Pancreas (tissue), 10 donors: ENCODE data around the gene CFAP58. TPM values are rescaled to one million over a fixed set of nuclear protein-coding genes. Genes with fewer than 3 reads are reported as not detected.

Source experiments
- ATAC-seq, 4 donors: fragments of 200-7000 bp; cut with Tn5 transposase; one replicate each; pipeline versions ENCODE4 v1.8.0 to v1.9.1; 2020; ENCODE audit warnings: mild to moderate bottlenecking in 4 of 4, moderate library complexity in 4 of 4
- DNase-seq, 6 donors: peaks; one replicate each; pipeline ENCODE4 v3.0.0-alpha.2; 2020
- FAIRE-seq: peaks from 2 replicates; lab custom pipeline; 2012; peaks lifted over from hg19 to GRCh38; lab: Jason Lieb, UNC
- H3K27ac ChIP-seq, 4 donors: fragments of 200-600 bp; sonication (generic); 1 replicate in 3 of 4; 2 replicates in 1 of 4; pipeline versions ENCODE4 v1.5.0 to v1.8.0; 2020
- H3K27me3 ChIP-seq, 4 donors: fragments of 200-600 bp; one replicate each; pipeline ENCODE4 v1.8.0; 2021
- H3K36me3 ChIP-seq, 3 donors: fragments of 200-600 bp; sonication (generic) in 1 of 3; one replicate each; pipeline versions ENCODE4 v1.5.0 to v1.8.0; 2020 to 2021
- H3K4me1 ChIP-seq, 3 donors: fragments of 200-600 bp; one replicate each; pipeline ENCODE4 v1.8.0; 2021
- H3K4me3 ChIP-seq, 4 donors: fragments of 200-600 bp; sonication (generic) in 2 of 4; one replicate each; pipeline versions ENCODE4 v1.5.0 to v1.8.0; 2020 to 2021
- H3K9me3 ChIP-seq, 4 donors: fragments of 200-600 bp; one replicate each; pipeline ENCODE4 v1.8.0; 2021
- WGBS, 2 donors: extraction: QIAGEN DNeasy Blood & Tissue Kit; methylation state at CpG; one replicate each; pipeline ENCODE4 v1.1.7; 2013; 5-methylcytosine and 5-hydroxymethylcytosine counted together
- intact Hi-C, 3 donors: fragments of 100-400 bp; cut with DNase I; formaldehyde crosslinking; loops; one replicate each; pipeline versions ENCODE4 v1.11.1 to v1.14.2; 2022
- polyA plus RNA-seq, 2 donors: library from polyadenylated mRNA; stranded (reverse); fragments of 200-250 nt; gene quantifications; one replicate each; pipeline ENCODE4 v1.2.3, GENCODE V29; 2013
- total RNA-seq, 6 donors: library from RNA; stranded (reverse); fragmentation: NEBNext Ultra II Directional in 4 of 6; extraction: Animal tissue kit (Norgen Biotek cat#: 25700) in 4 of 6; gene quantifications; one replicate each; pipeline versions ENCODE4 v1.2.1 to v1.2.4, GENCODE V29; 2021 to 2023
- TF ChIP-seq, protein P1 (sequence below), 4 donors: fragments of 200-600 bp; sonication (generic) in 3 of 4; IDR thresholded peaks; one replicate each; pipeline versions ENCODE4 v1.5.0 to v1.8.0; 2021; ENCODE audit warnings: antibody characterized with exemption in 4 of 4
- donor health status: healthy with polysubstance abuse.
- donor health status: DM: no; HTN: no; CAD: no; lungs with moderate emphysema.
- donor health status: DM: no; HTN: no; CAD: no.
- donor health status: control.
- donor health status: control.
- donor health status: Bipolar disorder and iron deficiency.
- donor health status: DM: yes; HTN: yes; CAD: no.
- donor health status: DM: no; HTN: no; CAD: no.
- donor health status: DM: no; HTN: no; CAD: no.
- donor health status: DM: yes; HTN: yes; CAD: no.

The CFAP58 gene
- total and polyA plus RNA-seq, 8 donors, result 0.09 to 0.53 (median 0.28) TPM; not detected in 1

DNA sequence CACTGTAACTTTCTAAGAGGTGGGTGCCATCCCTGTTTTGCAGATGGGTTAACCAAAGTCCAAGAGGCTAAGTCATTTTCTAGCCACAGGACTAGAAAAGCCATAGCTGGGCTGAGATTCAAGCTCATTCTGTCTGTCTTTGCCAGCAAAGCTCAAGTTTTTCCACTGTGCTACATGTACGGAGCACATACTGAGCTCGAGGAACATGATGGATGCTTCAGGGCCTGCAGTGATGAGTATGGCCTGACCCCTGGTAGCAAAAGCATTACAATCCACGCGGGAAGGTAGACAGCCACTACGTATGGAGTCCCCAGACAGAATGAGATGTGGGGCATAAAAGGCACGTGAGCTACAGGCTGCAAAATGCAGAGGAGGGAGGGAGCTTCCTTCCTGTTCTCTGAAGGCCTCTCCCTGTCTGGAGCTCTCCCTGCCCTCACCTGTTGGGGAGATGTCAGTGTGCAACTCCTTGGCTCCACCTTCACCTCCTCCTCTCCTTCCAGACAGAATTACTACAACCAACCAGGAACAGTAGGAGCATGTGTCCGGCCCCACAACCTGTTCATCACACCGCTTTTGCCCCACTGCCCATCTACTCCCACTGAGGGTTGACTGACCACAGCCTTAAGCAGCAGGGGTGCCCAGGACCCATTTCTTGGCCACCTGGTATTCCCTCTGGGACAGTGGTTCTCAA lies 31.8 kb upstream of the CFAP58 start:
- 85 to 87% methylated on average over 8 of the region's 8 CpGs for WGBS, 2 donors
- intact Hi-C loops, result no loop called here
- Histone ChIP-seq H3K9me3 (no peaks in the 10 kb centered on the region), H3K27ac (no peak overlapping the region), H3K27me3 (no peaks in the 10 kb centered on the region), H3K36me3 (no peaks in the 10 kb centered on the region), H3K4me3 (no peak overlapping the region), H3K4me1 (peaks cover 0 to 4% (median 0%) of the 10 kb centered on the region in 3 donors)
- no peak for ATAC-seq
- FAIRE-seq, result no peak
- peak in 1 of 6 donors; percentile 46 for DNase-seq
- TF ChIP-seq, protein P1, sequence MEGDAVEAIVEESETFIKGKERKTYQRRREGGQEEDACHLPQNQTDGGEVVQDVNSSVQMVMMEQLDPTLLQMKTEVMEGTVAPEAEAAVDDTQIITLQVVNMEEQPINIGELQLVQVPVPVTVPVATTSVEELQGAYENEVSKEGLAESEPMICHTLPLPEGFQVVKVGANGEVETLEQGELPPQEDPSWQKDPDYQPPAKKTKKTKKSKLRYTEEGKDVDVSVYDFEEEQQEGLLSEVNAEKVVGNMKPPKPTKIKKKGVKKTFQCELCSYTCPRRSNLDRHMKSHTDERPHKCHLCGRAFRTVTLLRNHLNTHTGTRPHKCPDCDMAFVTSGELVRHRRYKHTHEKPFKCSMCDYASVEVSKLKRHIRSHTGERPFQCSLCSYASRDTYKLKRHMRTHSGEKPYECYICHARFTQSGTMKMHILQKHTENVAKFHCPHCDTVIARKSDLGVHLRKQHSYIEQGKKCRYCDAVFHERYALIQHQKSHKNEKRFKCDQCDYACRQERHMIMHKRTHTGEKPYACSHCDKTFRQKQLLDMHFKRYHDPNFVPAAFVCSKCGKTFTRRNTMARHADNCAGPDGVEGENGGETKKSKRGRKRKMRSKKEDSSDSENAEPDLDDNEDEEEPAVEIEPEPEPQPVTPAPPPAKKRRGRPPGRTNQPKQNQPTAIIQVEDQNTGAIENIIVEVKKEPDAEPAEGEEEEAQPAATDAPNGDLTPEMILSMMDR (IDR thresholded peaks at IDR 0.05), result no peak

DNA sequence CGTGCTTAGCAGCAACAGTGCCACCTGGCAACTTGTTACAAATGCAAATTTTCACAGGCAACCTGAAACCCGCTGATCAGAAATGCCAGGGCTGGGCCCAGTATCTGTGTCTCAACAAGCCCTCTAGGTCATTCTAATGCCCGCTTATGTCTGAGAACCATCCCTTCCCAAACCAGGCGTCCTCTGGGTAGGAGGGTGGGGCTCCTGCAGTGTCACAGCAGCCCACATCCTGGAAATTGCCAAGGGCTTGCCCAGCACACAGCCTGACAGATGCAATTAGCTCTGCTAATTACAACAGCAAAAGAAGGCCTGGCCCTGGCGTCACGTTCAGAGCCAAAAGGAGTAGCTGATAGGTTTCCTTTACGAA lies 31.2 kb upstream of the CFAP58 start:
- H3K36me3 ChIP-seq, result no peaks in the 10 kb centered on the region
- peaks cover 0 to 4% (median 1%) of the 10 kb centered on the region in 3 donors for H3K4me1 ChIP-seq
- H3K27me3 ChIP-seq, result no peaks in the 10 kb centered on the region
- ATAC-seq (peak; percentile 24 to 65 (median 56)), FAIRE-seq (no peak), DNase-seq (no peak)
- no peaks in the 10 kb centered on the region for H3K9me3 ChIP-seq
- H3K27ac ChIP-seq, result no peak overlapping the region
- intact Hi-C loops, result no loop called here
- TF ChIP-seq, protein P1 (IDR thresholded peaks at IDR 0.05), result no peak
- 37 to 55% methylated on average over 7 of the region's 7 CpGs for WGBS, 2 donors
- H3K4me3 ChIP-seq, result no peak overlapping the region

DNA sequence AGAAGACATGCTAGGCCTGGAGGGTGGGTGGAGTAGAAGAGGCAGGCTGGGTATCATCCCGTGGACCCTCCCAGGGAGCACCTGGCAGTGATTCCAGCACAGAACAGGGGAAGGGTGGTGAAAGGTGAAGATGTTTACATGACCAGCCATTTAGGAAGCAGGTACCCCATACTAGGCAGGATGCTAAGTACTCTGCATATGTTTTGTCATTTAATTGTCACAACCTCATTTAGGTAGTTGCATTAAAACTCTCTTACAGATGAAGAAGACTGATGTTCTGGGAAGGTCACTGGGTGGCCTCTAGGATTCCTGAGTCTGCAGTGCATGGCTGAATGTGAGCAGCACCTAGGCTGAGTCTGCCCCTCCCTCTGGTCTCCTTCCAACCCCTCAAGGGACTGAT lies 30.5 kb upstream of the CFAP58 start:
- Histone ChIP-seq H3K9me3 (no peaks in the 10 kb centered on the region), H3K27me3 (no peaks in the 10 kb centered on the region), H3K4me1 (peaks cover 4 to 10% (median 7%) of the 10 kb centered on the region in 3 donors), H3K27ac (no peak overlapping the region), H3K4me3 (no peak overlapping the region), H3K36me3 (no peaks in the 10 kb centered on the region)
- intact Hi-C loops, result no loop called here
- TF ChIP-seq, protein P1 (IDR thresholded peaks at IDR 0.05), result no peak
- DNase-seq (peak in 1 of 6 donors; percentile 15), ATAC-seq (no peak), FAIRE-seq (no peak)
- WGBS, 2 donors, result 88 to 91% methylated on average over 1 of the region's 1 CpG

DNA sequence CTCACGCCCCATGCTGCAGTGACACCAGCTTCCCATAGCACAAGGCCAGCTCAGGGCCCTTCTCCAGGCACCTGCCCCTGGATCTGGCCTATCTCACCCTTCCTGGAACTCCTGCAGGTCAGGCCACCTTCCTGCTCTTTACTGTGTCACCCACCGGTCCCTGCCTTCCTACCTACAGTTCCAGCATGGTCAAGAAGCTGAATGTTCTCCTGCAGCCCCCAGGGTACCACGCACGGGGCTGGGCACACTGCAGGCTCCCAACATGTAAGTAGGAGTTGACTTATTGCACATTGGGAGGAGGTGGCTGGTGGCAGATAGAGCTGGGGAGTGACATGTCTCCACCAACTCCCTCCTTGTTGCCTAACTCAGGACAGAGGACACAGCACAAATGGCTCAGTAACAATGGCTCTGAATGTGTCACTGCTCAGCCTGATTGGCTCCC lies 29.9 kb upstream of the CFAP58 start:
- H3K9me3 ChIP-seq, result no peaks in the 10 kb centered on the region
- H3K4me3 ChIP-seq, result no peak overlapping the region
- 92 to 96% methylated on average over 4 of the region's 4 CpGs for WGBS, 2 donors
- no peaks in the 10 kb centered on the region for H3K27me3 ChIP-seq
- H3K4me1 ChIP-seq, result peaks cover 4 to 10% (median 7%) of the 10 kb centered on the region in 3 donors
- DNase-seq (no peak), FAIRE-seq (no peak), ATAC-seq (no peak)
- H3K27ac ChIP-seq, result no peak overlapping the region
- H3K36me3 ChIP-seq, result no peaks in the 10 kb centered on the region
- TF ChIP-seq, protein P1 (IDR thresholded peaks at IDR 0.05), result no peak
- intact Hi-C loops, result no loop called here

DNA sequence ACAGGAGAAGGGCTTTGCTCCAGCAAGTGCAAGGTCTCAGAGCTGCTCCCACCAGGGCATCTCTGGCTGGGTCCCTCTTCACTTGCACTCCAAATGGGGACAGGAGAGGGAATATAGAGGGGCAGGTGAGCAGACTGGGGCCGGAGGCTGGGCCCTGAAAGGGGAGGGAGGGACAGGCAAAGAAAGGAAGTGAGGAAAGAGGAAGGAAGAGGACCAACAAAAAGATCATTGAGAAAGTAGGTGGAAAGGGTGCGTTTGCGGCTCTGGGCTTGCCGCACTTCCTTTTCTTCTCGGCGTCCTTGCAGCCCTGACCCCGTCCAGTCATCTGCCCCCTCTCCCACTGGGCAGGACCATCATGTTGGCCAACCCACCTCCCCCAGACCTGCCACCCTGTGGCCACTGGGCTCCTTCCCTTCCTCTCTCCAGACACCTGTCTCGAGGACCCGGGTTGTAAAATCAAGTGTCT lies 29.4 kb upstream of the CFAP58 start:
- 76 to 89% methylated on average over 9 of the region's 9 CpGs for WGBS, 2 donors
- Histone ChIP-seq H3K36me3 (no peaks in the 10 kb centered on the region), H3K4me3 (no peak overlapping the region), H3K27ac (no peak overlapping the region), H3K9me3 (no peaks in the 10 kb centered on the region), H3K27me3 (no peaks in the 10 kb centered on the region), H3K4me1 (peaks cover 4 to 10% (median 7%) of the 10 kb centered on the region in 3 donors)
- TF ChIP-seq, protein P1 (IDR thresholded peaks at IDR 0.05), result no peak
- ATAC-seq (peak in 1 of 4 donors; percentile 6), FAIRE-seq (no peak), DNase-seq (no peak)
- intact Hi-C loops, result no loop called here
